GM12878 (cell line): Measurements from ENCODE around the gene USP14. TPM values are rescaled to one million over a fixed set of nuclear protein-coding genes. Genes with fewer than 3 reads are reported as not detected.

ENCODE experiments used
- ATAC-seq: fragments of 200-7000 bp; cut with Tn5 transposase; 3 replicates; pipeline ENCODE4 v1.9.1; 2020; ENCODE audit warnings: mild to moderate bottlenecking, moderate library complexity
- BruUV-seq: library from RNA; stranded (reverse); fragments of 400-500 nt; replicated peaks from 2 replicates; lab custom pipeline; 2021; lab: Mats Ljungman, UMichigan
- CTCF ChIA-PET: fragments of 300-600 bp; sonication (Branson Sonifier 250); formaldehyde crosslinking; extraction: SDS; loops from one replicate; lab custom pipeline; 2021; ENCODE audit warnings: inconsistent platforms; lab: Yijun Ruan, JAX
- POLR2A ChIA-PET: fragments of 350-600 bp; formaldehyde crosslinking; extraction: SDS; loops from one replicate; lab custom pipeline; 2021; ENCODE audit warnings: inconsistent platforms; lab: Charles Lee
- RAD21 ChIA-PET: fragments of 300-600 bp; sonication (Branson Sonifier 250); formaldehyde crosslinking; loops from one replicate; lab custom pipeline; 2023; ENCODE audit warnings: antibody characterized with exemption; ENCODE audit not compliant: unreplicated experiment; lab: Charles Lee
- SMC1A ChIA-PET: fragments of 300-600 bp; sonication (Branson Sonifier 250); formaldehyde crosslinking; loops from one replicate; lab custom pipeline; 2023; ENCODE audit not compliant: unreplicated experiment, uncharacterized antibody; lab: Charles Lee
- DNase-seq: peaks from one replicate; pipeline ENCODE4 v3.0.0-alpha.2; 2011; ENCODE audit warnings: low read depth, low spot score
- FAIRE-seq: peaks from 3 replicates; lab custom pipeline; 2011; peaks lifted over from hg19 to GRCh38; lab: Jason Lieb, UNC
- H2AFZ ChIP-seq: 2 replicates; pipeline ENCODE4 v1.6.0; 2011; ENCODE audit warnings: low read depth, low read length, control low read depth; ENCODE audit not compliant: control insufficient read depth
- H3K27ac ChIP-seq: 2 replicates; pipeline ENCODE4 v1.5.1; 2011; ENCODE audit warnings: control low read depth; ENCODE audit not compliant: control insufficient read depth, insufficient read depth
- H3K27me3 ChIP-seq, 2 experiments: replicated peaks in 1 of 2; 2 replicates each; pipeline versions ENCODE4 v1.6.0 to v1.6.1; 2011; ENCODE audit warnings: low read length in 1 of 2; ENCODE audit not compliant: control insufficient read depth in 2 of 2, insufficient read depth in 2 of 2
- H3K36me3 ChIP-seq, 2 experiments: 2 replicates each; pipeline ENCODE4 v1.5.1; 2011; ENCODE audit warnings: low read length in 1 of 2; ENCODE audit not compliant: control insufficient read depth in 2 of 2, insufficient read depth in 2 of 2
- H3K4me1 ChIP-seq: 2 replicates; pipeline ENCODE4 v1.6.1; 2011; ENCODE audit warnings: mild to moderate bottlenecking, low read length, moderate library complexity, mixed read lengths; ENCODE audit not compliant: control insufficient read depth, insufficient read depth
- H3K4me2 ChIP-seq: 2 replicates; pipeline ENCODE4 v1.6.0; 2011; ENCODE audit warnings: control low read depth; ENCODE audit not compliant: control insufficient read depth, insufficient read depth
- H3K4me3 ChIP-seq: fragments of 200-600 bp; sonication (generic); 2 replicates; pipeline ENCODE4 v1.5.1; 2016
- H3K79me2 ChIP-seq: 2 replicates; pipeline ENCODE4 v1.6.0; 2011; ENCODE audit warnings: low read length; ENCODE audit not compliant: control insufficient read depth, insufficient read depth
- H3K9ac ChIP-seq: 2 replicates; pipeline ENCODE4 v1.8.0; 2011; ENCODE audit warnings: low read length, control low read depth, mixed read lengths; ENCODE audit not compliant: control insufficient read depth, insufficient read depth
- H3K9me3 ChIP-seq: replicated peaks from 3 replicates; pipeline ENCODE4 v1.5.1; 2011; ENCODE audit warnings: mild to moderate bottlenecking, low read length; ENCODE audit not compliant: control insufficient read depth, insufficient read depth
- H4K20me1 ChIP-seq: 2 replicates; pipeline ENCODE4 v1.6.0; 2011; ENCODE audit not compliant: control insufficient read depth, insufficient read depth
- CEBPZ ChIP-seq: fragments of 150-350 bp; IDR thresholded peaks from 2 replicates; pipeline ENCODE4 v1.6.1; 2016; ENCODE audit warnings: low read depth, low read length
- MAX ChIP-seq: IDR thresholded peaks from 2 replicates; pipeline ENCODE4 v1.6.1; 2012; ENCODE audit warnings: low read depth, low read length, improper control_type of control experiment
- MLLT1 ChIP-seq: fragments of 450-650 bp; IDR thresholded peaks from 2 replicates; pipeline ENCODE4 v1.6.1; 2016; ENCODE audit warnings: mild to moderate bottlenecking
- RB1 ChIP-seq: fragments of 450-650 bp; formaldehyde crosslinking; IDR thresholded peaks from 2 replicates; pipeline ENCODE4 v1.6.1; 2017; ENCODE audit warnings: mild to moderate bottlenecking, borderline replicate concordance
- ZSCAN29 ChIP-seq: fragments of 450-650 bp; IDR thresholded peaks from 2 replicates; pipeline ENCODE4 v1.6.1; 2017; ENCODE audit warnings: mild to moderate bottlenecking, moderate library complexity
- WGBS: methylation state at CpG from one replicate; pipeline ENCODE4 v1.1.6; 2016; ENCODE audit warnings: low lambda C conversion rate; ENCODE audit not compliant: insufficient replicate concordance, insufficient coverage; ENCODE audit errors: missing lambda C conversion rate; 5-methylcytosine and 5-hydroxymethylcytosine counted together
- in situ Hi-C: fragments of 300-500 bp; cut with MboI; formaldehyde crosslinking; loops from 9 replicates; pipeline ENCODE4 v1.14.3; 2018; ENCODE audit warnings: mixed read lengths
- intact Hi-C: fragments of 100-400 bp; cut with micrococcal nuclease; formaldehyde crosslinking; loops from one replicate; pipeline ENCODE4 v1.14.2; 2022; ENCODE audit not compliant: unreplicated experiment
- polyA plus RNA-seq, 11 experiments: library from polyadenylated mRNA; depleted of rRNA in 4 of 11; unstranded in 6 of 11; stranded (reverse) in 5 of 11; fragments of >200 nt; fragmentation: Nextera tagmentation in 4 of 11; fragmentation: Illumina TruSeq in 1 of 11; extraction: Ambion mirVana in 4 of 11; extraction: Trizol in 1 of 11; gene quantifications; 1 replicate in 1 of 11; 2 replicates in 10 of 11; pipeline versions ENCODE4 v1.2.1 to v1.2.3, GENCODE V29; 2011 to 2016; ENCODE audit warnings: inconsistent platforms in 2 of 11, missing spikeins in 2 of 11, low read depth in 1 of 11
- total RNA-seq, 4 experiments: library from RNA; depleted of rRNA in 3 of 4; stranded (reverse); fragments of >200 nt in 3 of 4; fragmentation: Illumina TruSeq in 1 of 4; extraction: Trizol in 1 of 4; gene quantifications; 2 replicates each; pipeline versions ENCODE4 v1.2.1 to v1.2.3, GENCODE V29; 2013 to 2021

The USP14 gene
- total and polyA plus RNA-seq, 10 of the 15 experiments (the other 5 are each of a cell fraction or from before 2014, with no cell fraction given) = 14.3 to 127 (median 29.6) TPM

DNA sequence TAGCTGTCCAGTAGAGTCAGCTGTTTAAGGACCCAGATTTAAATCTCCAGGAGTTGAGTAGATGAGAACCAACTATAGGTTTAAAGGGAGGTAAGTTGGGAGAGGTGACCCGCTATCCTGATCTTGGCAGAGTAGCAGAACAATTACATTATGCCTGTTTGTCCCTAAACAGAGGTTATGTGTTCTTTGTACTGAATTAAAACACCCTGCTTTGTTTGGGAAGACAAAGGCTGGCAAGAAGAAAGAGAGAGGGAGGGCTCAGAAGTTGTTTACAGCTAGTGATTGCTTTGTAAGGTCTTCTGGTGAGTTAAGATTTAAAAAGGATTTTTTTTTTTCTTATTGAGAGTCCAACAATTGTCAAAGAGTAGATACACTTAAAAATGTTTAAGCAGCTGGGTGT lies 37.3 kb downstream of the USP14 start (continued):
- no peak for TF ChIP-seq MLLT1
- no peak for TF ChIP-seq RB1

GRCh38 chr18:199214-199613 lies 40.9 kb downstream of the USP14 start:
- H3K4me3 ChIP-seq = no peak overlapping the region
- POLR2A ChIA-PET = interaction anchor here (1.1 kb wide), 1 partner anchor 13 kb away, joined by 4 read pairs; no protein-coding TSS in a partner anchor
- H4K20me1 ChIP-seq = no peaks in the 10 kb centered on the region
- H3K27ac ChIP-seq = no peak overlapping the region
- DNase-seq = no peak
- RAD21 ChIA-PET = no interaction called here
- CTCF ChIA-PET = interaction anchor here (1.1 kb wide), 1 partner anchor 20 kb away, joined by 3 read pairs; no protein-coding TSS in a partner anchor
- no peak for ATAC-seq
- H3K27me3 ChIP-seq = no peaks in the 10 kb centered on the region
- no peak overlapping the region for H3K9ac ChIP-seq
- no peak overlapping the region for H3K4me2 ChIP-seq
- intact Hi-C loops = no loop called here
- SMC1A ChIA-PET = interaction anchor here (1.1 kb wide), 1 partner anchor 14 kb away, joined by 3 read pairs; no protein-coding TSS in a partner anchor
- TF ChIP-seq ZSCAN29 (no peak), CEBPZ (no peak), MAX (no peak)
- H3K4me1 ChIP-seq = no peaks in the 10 kb centered on the region
- BruUV-seq = no TSS peak
- H3K9me3 ChIP-seq = no peaks in the 10 kb centered on the region
- H3K79me2 ChIP-seq = no peaks in the 10 kb centered on the region; the same call in 1 of the 2 replicates
- in situ Hi-C loops = no loop called here
- H2AFZ ChIP-seq = no peak overlapping the region
- peaks cover 1 to 25% of the 10 kb centered on the region in 2 experiments for H3K36me3 ChIP-seq
- no peak for FAIRE-seq
- WGBS = 97% methylated on average over 3 of the region's 3 CpGs
